Nephron (organoid): ENCODE results near the gene HES3.

ENCODE experiments used
- H3K27ac Mint-ChIP-seq, 3 experiments: 2 replicates each; pipeline ENCODE4 v1.8.0; 2020; ENCODE audit warnings: mixed read lengths in 3 of 3, mild to moderate bottlenecking in 2 of 3, moderate library complexity in 1 of 3
- H3K27me3 Mint-ChIP-seq: 2 replicates; pipeline ENCODE4 v1.8.0; 2021; ENCODE audit warnings: low read depth, mild to moderate bottlenecking, moderate library complexity, mixed read lengths
- H3K36me3 Mint-ChIP-seq: 2 replicates; pipeline ENCODE4 v1.8.0; 2020; ENCODE audit warnings: low read depth, mixed read lengths
- H3K4me1 Mint-ChIP-seq: 2 replicates; pipeline ENCODE4 v1.8.0; 2020; ENCODE audit warnings: mixed read lengths
- H3K4me3 Mint-ChIP-seq, 3 experiments: 2 replicates each; pipeline ENCODE4 v1.8.0; 2020; ENCODE audit warnings: mild to moderate bottlenecking in 3 of 3, mixed read lengths in 3 of 3, moderate library complexity in 2 of 3
- H3K9me3 Mint-ChIP-seq: 2 replicates; pipeline ENCODE4 v1.8.0; 2020; ENCODE audit warnings: mixed read lengths
- TF ChIP-seq, protein P1 (sequence below), 3 experiments: fragments of 200-600 bp; sonication (generic); IDR thresholded peaks; one replicate each; pipeline ENCODE4 v1.5.0; 2021; ENCODE audit warnings: antibody characterized with exemption in 3 of 3; ENCODE audit not compliant: unreplicated experiment in 3 of 3

Gene HES3

DNA sequence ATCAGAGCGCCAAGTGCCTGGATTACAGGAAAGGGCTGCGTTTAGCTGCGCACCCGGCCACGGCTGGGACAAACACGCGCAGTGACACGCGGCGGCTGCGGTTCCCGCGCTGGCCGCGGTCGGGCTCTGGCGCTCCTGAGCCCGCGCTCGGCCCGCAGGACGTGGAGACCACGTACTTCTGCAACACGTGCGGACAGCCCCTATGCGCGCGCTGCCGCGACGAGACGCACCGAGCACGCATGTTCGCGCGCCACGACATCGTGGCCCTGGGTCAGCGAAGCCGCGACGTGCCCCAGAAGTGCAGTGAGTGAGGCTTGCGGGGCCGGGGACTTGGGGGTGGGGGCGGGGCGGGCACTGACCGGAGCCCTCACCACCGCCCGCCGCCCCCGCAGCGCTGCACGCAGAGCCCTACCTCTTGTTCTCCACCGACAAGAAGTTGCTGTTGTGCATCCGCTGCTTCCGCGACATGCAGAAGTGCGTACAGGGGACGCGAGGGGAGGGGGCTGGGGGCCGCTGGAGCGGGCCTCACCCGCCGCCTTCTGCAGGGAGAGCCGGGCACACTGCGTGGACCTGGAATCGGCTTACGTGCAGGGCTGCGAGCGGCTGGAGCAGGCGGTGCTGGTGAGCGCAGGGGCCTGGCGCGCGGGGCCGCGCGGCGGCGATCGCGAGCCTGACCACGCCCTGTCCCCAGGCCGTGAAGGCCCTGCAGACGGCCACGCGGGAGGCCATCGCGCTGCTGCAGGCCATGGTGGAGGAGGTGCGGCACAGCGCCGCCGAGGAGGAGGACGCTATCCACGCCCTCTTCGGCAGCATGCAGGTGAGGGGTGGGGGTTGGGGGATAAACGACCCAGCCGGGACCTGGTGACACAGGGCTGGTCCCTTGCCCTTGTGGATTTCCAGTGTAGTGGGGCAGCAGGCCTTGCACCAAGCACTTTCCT, 35.0 kb upstream of the HES3 start:
- H3K36me3 Mint-ChIP-seq: peaks cover 17% of the 10 kb centered on the region
- H3K4me3 Mint-ChIP-seq: peak overlapping the region; percentile 63 to 67 (median 64)
- H3K9me3 Mint-ChIP-seq: no peaks in the 10 kb centered on the region

DNA sequence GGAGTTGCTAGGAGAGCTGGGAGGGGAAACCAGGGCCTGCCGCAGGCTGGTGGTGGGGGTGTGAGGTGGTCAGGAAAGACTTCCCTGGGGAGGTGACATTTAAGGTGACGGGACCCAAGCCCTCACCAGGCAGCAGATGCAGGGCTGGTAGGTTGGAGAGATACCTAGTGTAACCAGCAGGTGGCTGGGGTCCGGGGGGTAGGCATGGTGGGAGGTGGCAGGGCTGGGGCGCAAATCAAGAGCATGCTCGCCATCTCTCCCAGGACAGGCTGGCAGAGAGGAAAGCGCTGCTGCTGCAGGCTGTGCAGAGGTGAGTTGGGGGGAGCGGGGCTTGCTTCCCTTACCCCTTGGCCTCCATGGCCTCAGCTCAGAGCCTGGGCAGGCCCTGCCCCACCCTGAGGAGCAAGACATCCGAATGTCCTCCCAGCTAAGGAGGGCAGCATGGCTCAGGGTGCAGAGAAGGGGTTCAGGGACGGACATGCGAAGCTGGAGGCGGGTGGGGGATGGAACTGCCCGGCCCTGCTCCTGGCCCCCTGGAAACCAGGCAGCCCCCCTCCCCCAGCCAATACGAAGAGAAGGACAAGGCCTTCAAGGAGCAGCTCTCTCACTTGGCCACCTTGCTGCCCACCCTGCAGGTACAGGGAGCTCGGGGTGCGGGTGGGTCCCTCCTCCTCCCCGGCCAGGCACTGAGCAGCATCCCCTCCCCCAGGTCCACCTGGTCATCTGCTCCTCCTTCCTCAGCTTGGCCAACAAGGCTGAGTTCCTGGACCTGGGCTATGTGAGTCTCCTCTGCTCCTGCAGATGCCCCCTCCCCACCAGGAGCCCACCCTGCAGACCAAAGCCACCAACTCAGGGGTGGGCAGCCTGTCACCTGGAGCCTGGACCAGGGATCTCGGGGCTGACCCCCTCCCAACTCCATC, 34.1 kb upstream of the HES3 start:
- Mint-ChIP-seq H3K9me3 (no peaks in the 10 kb centered on the region), H3K4me1 (peaks cover 8% of the 10 kb centered on the region), H3K27me3 (peaks cover 9% of the 10 kb centered on the region), H3K4me3 (peak overlapping the region; percentile 27 to 63 (median 56)), H3K27ac (no peak overlapping the region), H3K36me3 (peaks cover 19% of the 10 kb centered on the region)
- TF ChIP-seq, protein P1, sequence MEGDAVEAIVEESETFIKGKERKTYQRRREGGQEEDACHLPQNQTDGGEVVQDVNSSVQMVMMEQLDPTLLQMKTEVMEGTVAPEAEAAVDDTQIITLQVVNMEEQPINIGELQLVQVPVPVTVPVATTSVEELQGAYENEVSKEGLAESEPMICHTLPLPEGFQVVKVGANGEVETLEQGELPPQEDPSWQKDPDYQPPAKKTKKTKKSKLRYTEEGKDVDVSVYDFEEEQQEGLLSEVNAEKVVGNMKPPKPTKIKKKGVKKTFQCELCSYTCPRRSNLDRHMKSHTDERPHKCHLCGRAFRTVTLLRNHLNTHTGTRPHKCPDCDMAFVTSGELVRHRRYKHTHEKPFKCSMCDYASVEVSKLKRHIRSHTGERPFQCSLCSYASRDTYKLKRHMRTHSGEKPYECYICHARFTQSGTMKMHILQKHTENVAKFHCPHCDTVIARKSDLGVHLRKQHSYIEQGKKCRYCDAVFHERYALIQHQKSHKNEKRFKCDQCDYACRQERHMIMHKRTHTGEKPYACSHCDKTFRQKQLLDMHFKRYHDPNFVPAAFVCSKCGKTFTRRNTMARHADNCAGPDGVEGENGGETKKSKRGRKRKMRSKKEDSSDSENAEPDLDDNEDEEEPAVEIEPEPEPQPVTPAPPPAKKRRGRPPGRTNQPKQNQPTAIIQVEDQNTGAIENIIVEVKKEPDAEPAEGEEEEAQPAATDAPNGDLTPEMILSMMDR (IDR thresholded peaks at IDR 0.05; ENCODE audit: unreplicated experiment in 3 of 3): no peak

More for the DNA sequence above, 35.0 kb upstream of the HES3 start:
- TF ChIP-seq, protein P1 (IDR thresholded peaks at IDR 0.05; ENCODE audit: unreplicated experiment in 3 of 3): peak; percentile 44 to 62 (median 58)
- Mint-ChIP-seq H3K4me1 (peaks cover 11% of the 10 kb centered on the region), H3K27me3 (peaks cover 9% of the 10 kb centered on the region), H3K27ac (no peak overlapping the region)

- H3K27me3 Mint-ChIP-seq: peaks cover 9% of the 10 kb centered on the region
- H3K4me1 Mint-ChIP-seq: peaks cover 5% of the 10 kb centered on the region
- H3K36me3 Mint-ChIP-seq: peaks cover 26% of the 10 kb centered on the region
- TF ChIP-seq, protein P1 (IDR thresholded peaks at IDR 0.05; ENCODE audit: unreplicated experiment in 3 of 3): no peak
- no peak overlapping the region for H3K27ac Mint-ChIP-seq
- no peaks in the 10 kb centered on the region for H3K9me3 Mint-ChIP-seq
- H3K4me3 Mint-ChIP-seq: peak overlapping the region in 1 of 3 experiments; percentile 35
These were observed 33.2 kb upstream of the HES3 start for GRCh38 chr1:6210591-6211355.

- no peak overlapping the region for H3K4me3 Mint-ChIP-seq
- peaks cover 4% of the 10 kb centered on the region for H3K4me1 Mint-ChIP-seq
- no peaks in the 10 kb centered on the region for H3K9me3 Mint-ChIP-seq
- H3K27ac Mint-ChIP-seq: no peak overlapping the region
- peaks cover 29% of the 10 kb centered on the region for H3K36me3 Mint-ChIP-seq
- H3K27me3 Mint-ChIP-seq: peaks cover 6% of the 10 kb centered on the region
- TF ChIP-seq, protein P1 (IDR thresholded peaks at IDR 0.05; ENCODE audit: unreplicated experiment in 3 of 3): no peak
These were observed 32.2 kb upstream of the HES3 start for GRCh38 chr1:6211731-6212130.

GRCh38 chr1:6212193-6212959, 31.6 kb upstream of the HES3 start:
- Mint-ChIP-seq H3K27ac (peak overlapping the region in 1 of 3 experiments; percentile 10), H3K27me3 (peaks cover 3% of the 10 kb centered on the region), H3K9me3 (no peaks in the 10 kb centered on the region), H3K36me3 (peaks cover 34% of the 10 kb centered on the region), H3K4me1 (no peaks in the 10 kb centered on the region), H3K4me3 (peak overlapping the region in 1 of 3 experiments; percentile 27)
- TF ChIP-seq, protein P1 (IDR thresholded peaks at IDR 0.05; ENCODE audit: unreplicated experiment in 3 of 3): no peak
